Subcutaneous abdominal adipose tissue (tissue), 5 donors: Measurements from ENCODE around the gene ZNF830.
"Not testable (repeated sequence)": the region's sequence is repeated elsewhere in the genome, so short reads cannot be mapped to it uniquely, and the experiment has no call there.

Source experiments
- H3K27ac ChIP-seq: one replicate; pipeline ENCODE4 v1.7.0; 2013; ENCODE audit warnings: low read depth, mild to moderate bottlenecking, inconsistent platforms, low read length, moderate library complexity
- H3K27me3 ChIP-seq, 5 donors: one replicate each; pipeline ENCODE4 v1.7.0; 2013; ENCODE audit warnings: low read length in 5 of 5, inconsistent platforms in 1 of 5; ENCODE audit not compliant: control insufficient read depth in 5 of 5, insufficient read depth in 4 of 5
- H3K36me3 ChIP-seq, 5 donors: one replicate each; pipeline ENCODE4 v1.7.0; 2013; ENCODE audit warnings: low read length in 5 of 5; ENCODE audit not compliant: control insufficient read depth in 5 of 5, insufficient read depth in 5 of 5
- H3K4me1 ChIP-seq, 5 donors: one replicate each; pipeline ENCODE4 v1.7.0; 2013; ENCODE audit warnings: low read length in 5 of 5, mild to moderate bottlenecking in 3 of 5, moderate library complexity in 1 of 5; ENCODE audit not compliant: control insufficient read depth in 5 of 5, insufficient read depth in 5 of 5
- H3K4me3 ChIP-seq, 5 donors: one replicate each; pipeline ENCODE4 v1.7.0; 2013; ENCODE audit warnings: low read length in 5 of 5, low read depth in 1 of 5
- H3K9ac ChIP-seq, 5 donors: one replicate each; pipeline ENCODE4 v1.7.0; 2013; ENCODE audit warnings: low read length in 5 of 5, mild to moderate bottlenecking in 4 of 5, moderate library complexity in 3 of 5
- H3K9me3 ChIP-seq, 5 donors: one replicate each; pipeline ENCODE4 v1.7.0; 2013; ENCODE audit warnings: low read length in 5 of 5; ENCODE audit not compliant: control insufficient read depth in 5 of 5
- donor health status: healthy.
- donor health status: healthy.
- donor health status: healthy.
- donor health status: healthy.
- donor health status: healthy.

ZNF830 gene, protein sequence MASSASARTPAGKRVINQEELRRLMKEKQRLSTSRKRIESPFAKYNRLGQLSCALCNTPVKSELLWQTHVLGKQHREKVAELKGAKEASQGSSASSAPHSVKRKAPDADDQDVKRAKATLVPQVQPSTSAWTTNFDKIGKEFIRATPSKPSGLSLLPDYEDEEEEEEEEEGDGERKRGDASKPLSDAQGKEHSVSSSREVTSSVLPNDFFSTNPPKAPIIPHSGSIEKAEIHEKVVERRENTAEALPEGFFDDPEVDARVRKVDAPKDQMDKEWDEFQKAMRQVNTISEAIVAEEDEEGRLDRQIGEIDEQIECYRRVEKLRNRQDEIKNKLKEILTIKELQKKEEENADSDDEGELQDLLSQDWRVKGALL

DNA sequence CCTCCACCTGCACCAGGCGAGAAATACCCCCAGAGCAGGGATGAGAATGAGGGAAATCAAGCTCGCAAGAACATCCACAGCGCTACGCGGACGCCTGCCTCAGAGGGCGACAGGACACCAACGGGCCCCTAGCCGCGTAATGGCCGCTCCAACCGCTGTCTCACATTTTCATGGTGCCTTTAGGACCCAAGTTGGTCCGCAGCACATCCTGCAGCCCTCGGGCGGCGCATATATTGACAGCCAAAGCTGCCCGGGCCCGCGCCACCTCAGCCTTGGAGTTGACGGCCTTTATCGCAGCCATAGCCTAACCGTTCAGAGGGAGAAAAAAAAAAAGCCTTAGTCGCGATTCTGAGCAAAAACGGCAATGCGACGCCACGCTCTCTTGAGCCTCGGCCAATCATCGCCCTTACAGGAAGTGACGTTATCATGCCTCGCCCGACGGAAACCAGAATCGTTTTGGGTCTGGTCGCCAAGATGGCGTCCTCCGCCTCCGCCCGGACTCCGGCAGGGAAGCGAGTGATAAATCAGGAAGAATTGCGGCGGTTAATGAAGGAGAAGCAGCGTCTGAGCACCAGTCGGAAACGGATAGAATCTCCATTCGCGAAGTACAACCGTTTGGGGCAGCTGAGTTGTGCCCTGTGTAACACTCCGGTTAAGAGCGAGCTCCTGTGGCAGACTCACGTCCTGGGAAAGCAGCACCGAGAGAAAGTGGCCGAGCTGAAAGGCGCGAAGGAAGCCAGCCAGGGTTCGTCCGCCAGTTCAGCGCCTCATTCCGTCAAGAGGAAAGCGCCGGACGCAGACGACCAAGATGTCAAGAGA lies at the start of gene ZNF830, which contains the start of gene CCT6B:
Gene ZNF830, plus strand, starts transcription at position 448 of the 819 bp plus-strand sequence. Its CDS starts 27 bp downstream, at position 475.
Gene CCT6B, minus strand, starts transcription at position 368 of the 819 bp plus-strand sequence. Its CDS starts 67 bp downstream, at position 301.
- H3K4me1 ChIP-seq = peaks cover 3 to 22% (median 20%) of the 10 kb centered on the region in 5 donors
- H3K9me3 ChIP-seq = no peaks in the 10 kb centered on the region
- H3K4me3 ChIP-seq = peak within 1 kb of the TSS; percentile 74 to 98 (median 96)
- H3K36me3 ChIP-seq = peaks cover 11 to 24% (median 18%) of the 10 kb centered on the region in 5 donors
- H3K27ac ChIP-seq = peak within 1 kb of the TSS; percentile 91
- no peaks in the 10 kb centered on the region for H3K27me3 ChIP-seq
- peak within 1 kb of the TSS; percentile 87 to 99 (median 95) for H3K9ac ChIP-seq

DNA sequence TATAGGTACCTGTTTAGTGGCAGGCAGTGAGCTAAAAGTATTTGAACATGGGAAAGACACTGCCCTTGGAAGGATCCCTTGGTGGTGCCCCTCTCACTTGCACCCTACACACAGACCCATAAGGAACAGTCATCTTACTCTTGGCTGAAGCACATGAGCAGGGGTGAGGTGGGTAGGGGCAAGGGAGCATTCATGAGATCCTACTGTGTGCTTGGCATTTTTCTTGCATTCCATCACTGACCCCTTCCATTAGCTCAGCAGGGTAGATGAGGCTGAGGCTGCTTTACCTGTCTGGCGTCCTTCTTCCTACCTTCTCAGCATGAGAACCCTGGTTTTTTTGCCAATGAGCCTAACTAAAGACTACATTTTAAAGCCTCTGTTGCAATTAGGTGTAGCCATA lies 48.3 kb upstream of the ZNF830 start:
- Histone ChIP-seq H3K27me3 (no peaks in the 10 kb centered on the region), H3K36me3 (peaks cover 0 to 4% (median 0%) of the 10 kb centered on the region in 5 donors), H3K9ac (no peak overlapping the region), H3K4me3 (no peak overlapping the region), H3K27ac (no peak overlapping the region), H3K9me3 (peaks cover 0 to 6% (median 0%) of the 10 kb centered on the region in 5 donors), H3K4me1 (no peaks in the 10 kb centered on the region)

DNA sequence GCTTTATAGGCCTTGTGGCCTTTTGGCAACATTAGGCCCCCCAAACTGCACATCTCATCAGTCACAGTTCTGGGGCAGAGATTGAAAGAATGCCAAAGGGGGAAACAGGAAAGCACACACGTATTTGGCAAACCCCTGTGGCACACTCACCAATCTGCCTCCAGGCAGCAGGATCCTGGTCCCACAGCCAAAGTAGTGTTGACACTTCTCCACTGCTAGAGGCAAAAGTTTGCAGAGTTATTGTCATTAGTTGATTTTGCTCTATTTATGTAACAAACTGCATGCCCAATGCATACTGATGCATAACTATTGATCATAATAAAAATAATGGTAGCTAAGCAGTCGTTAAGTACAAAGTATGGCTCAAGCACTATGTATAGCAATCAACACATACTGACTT lies 45.2 kb upstream of the ZNF830 start:
- no peaks in the 10 kb centered on the region for H3K27me3 ChIP-seq
- H3K4me3 ChIP-seq = no peak overlapping the region
- H3K36me3 ChIP-seq = peaks cover 0 to 4% (median 0%) of the 10 kb centered on the region in 5 donors
- no peak overlapping the region for H3K9ac ChIP-seq
- H3K9me3 ChIP-seq = peaks cover 0 to 6% (median 0%) of the 10 kb centered on the region in 5 donors
- H3K27ac ChIP-seq = no peak overlapping the region
- no peaks in the 10 kb centered on the region for H3K4me1 ChIP-seq

DNA sequence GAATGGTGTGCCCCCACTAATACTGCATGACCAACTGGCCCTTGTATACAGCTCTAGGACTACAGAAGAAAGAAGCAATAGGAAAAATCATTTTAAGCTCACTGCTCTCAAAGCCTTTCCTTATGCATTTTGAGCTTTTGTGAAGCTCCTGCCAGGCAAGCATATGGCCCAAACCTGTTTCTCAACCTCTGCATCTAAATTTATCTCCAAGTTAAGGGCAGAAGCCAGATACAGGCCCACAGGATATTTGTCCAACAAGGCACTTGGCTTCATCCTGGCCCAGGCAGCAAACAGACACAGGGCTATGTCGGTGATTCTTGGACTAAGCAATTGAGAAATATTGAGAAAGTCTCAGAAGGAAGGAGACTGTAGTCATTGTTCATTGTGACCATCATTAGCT lies 44.0 kb upstream of the ZNF830 start:
- Histone ChIP-seq H3K27me3 (no peaks in the 10 kb centered on the region), H3K9me3 (peaks cover 0 to 6% (median 0%) of the 10 kb centered on the region in 5 donors), H3K27ac (no peak overlapping the region), H3K9ac (no peak overlapping the region), H3K36me3 (peaks cover 0 to 4% (median 0%) of the 10 kb centered on the region in 5 donors), H3K4me3 (no peak overlapping the region), H3K4me1 (no peaks in the 10 kb centered on the region)

DNA sequence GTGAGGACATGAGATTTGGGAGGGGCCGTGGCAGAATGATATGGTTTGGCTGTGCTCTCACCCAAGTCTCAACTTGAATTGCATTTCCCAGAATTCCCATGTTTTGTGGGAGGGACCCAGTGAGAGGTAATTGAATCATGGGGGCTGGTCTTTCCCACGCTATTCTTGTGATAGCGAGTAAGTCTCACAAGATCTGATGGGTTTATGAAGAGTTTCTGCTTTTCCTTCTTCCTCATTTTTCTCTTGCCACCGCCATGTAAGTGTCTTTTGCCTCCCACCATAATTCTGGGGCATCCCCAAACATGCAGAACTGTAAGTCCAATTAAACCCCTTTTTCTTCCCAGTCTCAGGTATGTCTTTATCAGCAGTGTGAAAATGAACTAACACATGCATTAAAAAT lies 40.7 kb upstream of the ZNF830 start:
- Histone ChIP-seq H3K27me3 (no peaks in the 10 kb centered on the region), H3K9ac (no peak overlapping the region), H3K27ac (no peak overlapping the region), H3K9me3 (no peaks in the 10 kb centered on the region), H3K36me3 (peaks cover 0 to 2% (median 0%) of the 10 kb centered on the region in 5 donors), H3K4me3 (no peak overlapping the region), H3K4me1 (no peaks in the 10 kb centered on the region)

DNA sequence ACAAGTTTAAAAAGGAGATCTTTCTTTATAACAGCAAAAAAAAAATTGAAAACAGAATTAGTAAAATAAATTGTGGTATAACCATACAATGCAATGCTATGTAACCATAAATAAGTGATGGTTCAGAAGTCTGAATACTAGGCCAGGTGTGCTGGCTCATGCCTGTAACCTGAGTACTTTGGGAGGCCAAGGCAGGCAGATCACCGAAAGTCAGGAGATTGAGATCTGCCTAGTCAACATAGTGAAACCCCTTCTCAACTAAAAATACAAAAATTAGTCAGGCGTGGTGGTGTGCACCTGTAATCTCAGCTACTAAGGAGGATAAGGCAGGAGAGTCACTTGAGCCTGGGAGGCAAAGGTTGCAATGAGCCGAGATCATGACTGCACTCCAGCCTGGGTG lies 34.7 kb upstream of the ZNF830 start:
- H3K4me1 ChIP-seq = no peaks in the 10 kb centered on the region
- no peaks in the 10 kb centered on the region for H3K27me3 ChIP-seq
- H3K27ac ChIP-seq = no peak overlapping the region
- H3K9me3 ChIP-seq = no peaks in the 10 kb centered on the region
- H3K9ac ChIP-seq = no peak overlapping the region
- H3K36me3 ChIP-seq = peaks cover 0 to 4% (median 0%) of the 10 kb centered on the region in 5 donors
- H3K4me3 ChIP-seq = no peak overlapping the region

DNA sequence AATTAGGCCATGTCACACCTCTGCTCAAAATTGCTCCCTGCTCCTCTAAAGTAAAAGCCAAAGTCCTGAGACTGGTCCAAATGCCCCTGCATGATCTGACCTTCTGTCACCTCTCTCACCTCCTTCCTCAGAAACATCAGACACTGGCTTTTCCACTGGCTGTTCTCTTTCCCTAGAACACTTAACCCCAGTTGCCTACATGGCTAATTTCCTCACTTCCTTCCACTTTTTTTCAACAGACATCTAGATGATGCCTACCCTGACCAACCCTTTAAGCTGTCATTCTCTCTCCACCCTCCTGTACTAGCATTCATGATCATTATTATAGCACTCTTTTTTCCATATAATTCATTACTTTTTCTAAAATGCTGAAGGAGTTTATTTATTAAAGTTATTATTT lies 31.1 kb upstream of the ZNF830 start:
- Histone ChIP-seq H3K4me1 (no peaks in the 10 kb centered on the region), H3K9ac (no peak overlapping the region), H3K36me3 (peaks cover 0 to 11% (median 2%) of the 10 kb centered on the region in 5 donors)

DNA sequence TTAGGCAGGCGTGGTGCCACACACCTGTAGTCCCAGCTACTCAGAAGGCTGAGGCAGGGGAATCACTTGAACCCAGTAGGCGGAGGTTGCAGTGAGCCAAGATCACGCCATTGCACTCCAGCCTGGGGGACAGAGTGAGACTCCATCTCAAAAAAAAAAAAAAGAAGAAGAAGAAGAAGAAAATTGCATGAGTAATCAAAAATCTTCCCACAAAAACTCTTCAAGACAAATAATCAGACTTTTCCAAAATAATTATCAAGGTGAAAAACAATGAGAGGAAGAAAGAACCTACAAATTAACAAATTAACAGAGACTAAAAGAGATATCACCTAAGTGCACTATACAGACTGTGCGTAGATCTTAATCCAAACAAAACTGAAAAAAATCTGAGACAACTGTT lies 10.6 kb upstream of the ZNF830 start:
- not testable (repeated sequence) for H3K9ac ChIP-seq, H3K27me3 ChIP-seq, H3K9me3 ChIP-seq, H3K4me3 ChIP-seq, H3K4me1 ChIP-seq, H3K36me3 ChIP-seq, H3K27ac ChIP-seq

More for the DNA sequence above, 31.1 kb upstream of the ZNF830 start:
- H3K4me3 ChIP-seq = no peak overlapping the region
- no peak overlapping the region for H3K27ac ChIP-seq
- no peaks in the 10 kb centered on the region for H3K27me3 ChIP-seq
- no peaks in the 10 kb centered on the region for H3K9me3 ChIP-seq

DNA sequence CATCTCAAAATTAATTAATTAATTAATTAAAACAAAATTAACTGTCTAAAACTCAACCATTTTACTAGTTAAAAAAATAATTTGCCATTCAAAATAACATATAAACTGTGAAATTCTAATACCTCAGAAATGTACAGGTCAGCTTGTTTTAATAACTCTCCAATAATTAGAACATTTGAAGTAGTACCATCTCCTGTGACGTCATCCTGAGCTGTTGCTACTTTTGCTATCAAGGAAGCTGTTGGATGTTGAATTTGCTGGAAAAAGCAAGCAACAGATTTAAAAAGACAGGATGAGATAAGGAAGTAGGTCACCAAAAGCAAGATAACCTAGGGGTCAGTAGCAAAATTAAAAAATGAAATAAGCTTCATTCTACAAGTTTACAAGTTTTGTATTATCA lies 2.9 kb upstream of the ZNF830 start:
- Histone ChIP-seq H3K27ac (no peak overlapping the region), H3K4me1 (peaks cover 3 to 22% (median 20%) of the 10 kb centered on the region in 5 donors)

DNA sequence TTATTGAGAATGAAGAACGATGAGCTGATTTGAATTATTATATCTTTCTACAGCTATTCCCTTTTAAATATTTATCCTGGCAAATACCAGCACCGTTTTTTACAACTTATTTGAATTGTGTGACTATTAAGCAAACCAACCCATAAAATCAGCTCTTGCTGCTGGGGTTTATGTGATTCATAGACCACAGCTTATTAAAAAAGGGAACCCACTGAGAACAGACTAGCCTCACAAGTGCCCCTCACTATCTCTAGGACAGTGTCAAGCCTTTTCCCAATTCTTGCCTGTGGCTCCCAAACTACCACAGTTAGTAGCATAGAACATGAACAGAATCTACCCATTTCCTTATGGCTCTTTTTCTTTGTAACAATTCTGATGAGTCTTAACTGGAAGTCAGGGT lies 12.8 kb downstream of the ZNF830 start:
- H3K27ac ChIP-seq = no peak overlapping the region
- peaks cover 0 to 1% (median 0%) of the 10 kb centered on the region in 5 donors for H3K4me1 ChIP-seq
- H3K9ac ChIP-seq = no peak overlapping the region
- H3K4me3 ChIP-seq = no peak overlapping the region
- no peaks in the 10 kb centered on the region for H3K27me3 ChIP-seq
- peaks cover 0 to under 1% (median 0%) of the 10 kb centered on the region in 5 donors for H3K36me3 ChIP-seq
- H3K9me3 ChIP-seq = no peaks in the 10 kb centered on the region

More for the DNA sequence above, 2.9 kb upstream of the ZNF830 start:
- H3K9me3 ChIP-seq = no peaks in the 10 kb centered on the region
- H3K36me3 ChIP-seq = no peaks in the 10 kb centered on the region
- no peak overlapping the region for H3K9ac ChIP-seq
- H3K27me3 ChIP-seq = no peaks in the 10 kb centered on the region
- H3K4me3 ChIP-seq = no peak overlapping the region
